HG03571 (cell line): ENCODE results near the gene ERP27.

Source experiments
- ATAC-seq: cut with Tn5 transposase; IDR thresholded peaks from one replicate; pipeline ENCODE4 v1.9.1; 2021; ENCODE audit not compliant: unreplicated experiment

The ERP27 gene

GRCh38 chr12:14904854-14905253 lies 33.5 kb downstream of the ERP27 start:
- ATAC-seq, result no peak

- ATAC-seq, result no peak
These were observed 34.8 kb downstream of the ERP27 start for GRCh38 chr12:14903386-14904098.

GRCh38 chr12:14902465-14902864 lies 35.9 kb downstream of the ERP27 start:
- no peak for ATAC-seq

GRCh38 chr12:14901228-14901562 lies 37.1 kb downstream of the ERP27 start:
- ATAC-seq, result no peak

- no peak for ATAC-seq
These were observed 37.7 kb downstream of the ERP27 start for GRCh38 chr12:14900521-14901227.

- ATAC-seq, result no peak
These were observed 41.7 kb downstream of the ERP27 start for GRCh38 chr12:14896521-14897169.

GRCh38 chr12:14893506-14894250 lies 44.7 kb downstream of the ERP27 start:
- ATAC-seq, result no peak

- no peak for ATAC-seq
These were observed 45.4 kb downstream of the ERP27 start for GRCh38 chr12:14892726-14893505.

- ATAC-seq, result no peak
These were observed 47.6 kb downstream of the ERP27 start for GRCh38 chr12:14890701-14891100.

GRCh38 chr12:14886271-14886670 lies 52.1 kb downstream of the ERP27 start:
- ATAC-seq, result no peak

- ATAC-seq, result no peak
These were observed 52.6 kb downstream of the ERP27 start, which contains the start of gene MGP for GRCh38 chr12:14885718-14886221. MGP (minus strand) TSS chr12:14885854; CDS start chr12:14885791, 63 bp downstream.

- peak; percentile 97 for ATAC-seq
These were observed 53.9 kb downstream of the ERP27 start for GRCh38 chr12:14884458-14884878.

- ATAC-seq, result no peak
These were observed 54.7 kb downstream of the ERP27 start for GRCh38 chr12:14883686-14884085.

- ATAC-seq, result no peak
These were observed 57.4 kb downstream of the ERP27 start for GRCh38 chr12:14880890-14881453.

GRCh38 chr12:14879222-14879933 lies 59.0 kb downstream of the ERP27 start:
- ATAC-seq, result no peak

- ATAC-seq, result no peak
These were observed 59.8 kb downstream of the ERP27 start for GRCh38 chr12:14878488-14878887.

GRCh38 chr12:14876833-14877232 lies 61.5 kb downstream of the ERP27 start:
- no peak for ATAC-seq

- ATAC-seq, result no peak
These were observed 63.5 kb downstream of the ERP27 start for GRCh38 chr12:14874882-14875281.

- no peak for ATAC-seq
These were observed 64.7 kb downstream of the ERP27 start for GRCh38 chr12:14873440-14874185.
